HuH-7 (cell line): ENCODE measurements around the gene IL10RA.
"Not testable (repeated sequence)": the region's sequence is repeated elsewhere in the genome, so short reads cannot be mapped to it uniquely, and the experiment has no call there.

Source experiments
- DNase-seq: peaks from one replicate; pipeline ENCODE4 v3.0.0; 2011; ENCODE audit warnings: low spot score

Gene IL10RA

GRCh38 chr11:117962826-117963225, 23.4 kb upstream of the IL10RA start:
- DNase-seq = no peak

DNA sequence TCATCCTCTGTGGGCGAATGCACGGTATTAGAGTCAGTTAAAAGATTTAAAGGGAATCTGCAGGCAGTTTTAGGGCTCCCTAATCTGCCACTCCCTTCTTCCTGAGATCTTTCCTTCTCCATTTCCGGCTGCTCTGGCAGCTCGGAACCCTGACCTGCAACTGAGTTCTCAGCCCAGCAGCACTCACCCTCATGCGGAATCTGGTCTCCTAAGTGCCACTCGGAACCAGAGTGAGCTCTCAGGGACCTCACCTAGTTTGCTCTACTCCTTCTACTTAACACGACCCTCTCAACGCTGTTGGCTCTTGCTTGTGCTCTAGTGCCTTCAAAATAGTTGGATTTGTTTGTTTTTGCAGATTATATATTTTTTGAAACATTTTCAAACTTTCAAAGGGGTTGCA, 19.3 kb upstream of the IL10RA start:
- no peak for DNase-seq

GRCh38 chr11:117969160-117969991, 16.8 kb upstream of the IL10RA start:
- DNase-seq = no peak

- DNase-seq = no peak
These were observed 15.7 kb upstream of the IL10RA start for GRCh38 chr11:117970400-117971024.

GRCh38 chr11:117972044-117972443, 14.2 kb upstream of the IL10RA start:
- no peak for DNase-seq

DNA sequence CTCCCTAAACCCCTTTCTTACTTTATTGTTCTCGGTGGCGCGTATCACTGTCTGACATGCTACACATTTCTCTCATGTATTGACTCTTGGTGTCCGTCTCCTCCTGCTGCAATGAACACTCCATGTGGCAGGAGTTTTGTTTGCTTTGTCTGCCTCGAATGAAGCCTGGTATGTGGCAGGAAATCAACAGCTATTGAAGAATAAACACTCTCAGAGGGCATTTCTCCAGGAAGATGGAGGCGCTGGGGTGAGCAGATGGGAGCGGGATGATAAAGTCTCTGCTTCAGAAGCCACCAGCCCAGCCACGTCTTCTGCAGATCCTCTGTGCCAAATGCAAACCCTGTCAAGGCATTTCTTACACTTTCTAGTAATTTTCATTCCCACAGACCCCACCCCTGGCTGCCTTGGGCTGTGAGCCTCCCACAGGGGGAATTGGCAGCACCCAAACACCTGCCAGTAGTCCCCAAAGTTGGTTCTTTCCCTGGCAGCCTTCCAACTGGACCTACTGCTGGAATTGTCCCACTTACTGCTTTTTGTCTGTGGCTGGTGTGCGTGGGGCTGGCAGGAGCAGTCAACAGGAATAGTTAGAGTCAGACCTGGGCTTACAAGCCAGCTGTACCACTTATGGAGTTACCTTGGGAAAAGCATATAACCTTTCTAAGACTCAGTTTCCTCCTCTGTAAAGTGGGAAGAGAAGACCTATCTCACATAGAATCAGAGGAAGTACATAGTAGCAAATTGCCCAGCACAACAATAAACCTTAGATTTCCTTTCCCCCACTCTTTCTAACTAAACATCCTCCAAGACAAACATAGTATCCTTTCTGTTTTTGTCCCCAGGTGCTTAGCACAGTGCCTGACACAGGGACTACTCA, 13.3 kb upstream of the IL10RA start:
- DNase-seq = no peak

GRCh38 chr11:117973503-117973860, 12.7 kb upstream of the IL10RA start:
- DNase-seq = no peak

DNA sequence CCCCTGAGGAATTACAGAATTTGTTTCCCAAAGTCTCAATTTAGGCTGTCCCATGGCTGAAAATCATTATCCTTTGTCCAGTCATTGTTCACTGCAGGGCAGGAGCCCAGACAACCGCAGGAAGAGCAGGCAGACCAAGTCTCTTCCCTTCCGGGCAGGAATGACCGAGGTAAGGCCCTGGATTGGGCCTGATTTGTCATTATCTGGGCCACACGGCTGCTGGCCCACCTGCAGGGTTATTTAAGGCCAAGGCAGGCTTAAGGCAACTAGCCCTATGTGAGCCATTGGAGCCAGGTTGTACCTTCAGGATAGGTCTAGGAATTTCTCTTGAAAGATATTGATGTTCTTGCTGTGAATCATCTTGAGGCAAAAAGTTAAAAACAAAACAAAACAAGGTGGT, 9.7 kb upstream of the IL10RA start:
- no peak for DNase-seq

DNA sequence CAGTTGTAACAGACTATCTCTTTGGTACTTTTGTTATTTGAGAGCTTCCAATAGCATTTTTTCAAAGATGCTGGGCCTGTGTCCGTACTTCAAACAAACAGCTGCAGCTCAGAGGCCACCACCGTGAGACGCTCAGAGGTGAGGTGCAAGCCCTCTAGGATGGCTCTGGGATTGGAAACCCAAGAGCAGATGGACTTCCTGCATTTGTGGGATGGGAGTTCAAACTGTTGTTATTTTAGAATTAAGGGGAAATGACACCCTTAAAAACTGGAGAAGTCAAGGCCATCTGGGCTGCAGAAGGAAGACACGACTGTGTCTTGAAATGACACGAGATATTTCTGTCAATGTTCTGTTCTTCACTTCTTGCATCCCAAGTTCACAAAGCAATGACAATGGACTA, 9.2 kb upstream of the IL10RA start:
- no peak for DNase-seq

DNA sequence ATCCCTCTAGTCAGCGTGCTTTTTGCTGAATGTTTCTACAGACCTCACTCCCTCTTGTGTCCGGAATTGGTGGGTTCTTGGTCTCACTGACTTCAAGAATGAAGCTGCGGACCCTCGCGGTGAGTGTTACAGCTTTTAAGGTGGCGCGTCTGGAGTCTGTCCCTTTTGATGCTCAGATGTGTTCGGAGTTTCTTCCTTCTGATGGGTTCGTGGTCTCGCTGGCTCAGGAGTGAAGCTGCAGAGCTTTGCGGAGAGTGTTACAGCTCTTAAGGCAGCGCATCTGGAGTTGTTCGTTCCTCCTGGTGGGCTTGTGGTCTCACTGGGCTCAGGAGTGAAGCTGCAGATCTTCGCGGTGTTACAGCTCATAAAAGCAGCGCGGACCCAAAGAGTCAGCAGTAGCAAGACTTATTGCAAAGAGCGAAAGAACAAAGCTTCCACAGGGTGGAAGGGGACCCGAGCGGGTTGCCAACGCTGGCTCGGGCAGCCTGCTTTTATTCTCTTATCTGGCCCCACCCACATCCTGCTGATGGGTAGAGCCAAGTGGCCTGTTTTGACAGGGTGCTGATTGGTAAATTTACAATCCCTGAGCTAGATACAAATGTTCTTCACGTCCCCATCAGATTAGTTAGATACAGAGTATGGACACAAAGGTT, 8.5 kb upstream of the IL10RA start:
- not testable (repeated sequence) for DNase-seq

DNA sequence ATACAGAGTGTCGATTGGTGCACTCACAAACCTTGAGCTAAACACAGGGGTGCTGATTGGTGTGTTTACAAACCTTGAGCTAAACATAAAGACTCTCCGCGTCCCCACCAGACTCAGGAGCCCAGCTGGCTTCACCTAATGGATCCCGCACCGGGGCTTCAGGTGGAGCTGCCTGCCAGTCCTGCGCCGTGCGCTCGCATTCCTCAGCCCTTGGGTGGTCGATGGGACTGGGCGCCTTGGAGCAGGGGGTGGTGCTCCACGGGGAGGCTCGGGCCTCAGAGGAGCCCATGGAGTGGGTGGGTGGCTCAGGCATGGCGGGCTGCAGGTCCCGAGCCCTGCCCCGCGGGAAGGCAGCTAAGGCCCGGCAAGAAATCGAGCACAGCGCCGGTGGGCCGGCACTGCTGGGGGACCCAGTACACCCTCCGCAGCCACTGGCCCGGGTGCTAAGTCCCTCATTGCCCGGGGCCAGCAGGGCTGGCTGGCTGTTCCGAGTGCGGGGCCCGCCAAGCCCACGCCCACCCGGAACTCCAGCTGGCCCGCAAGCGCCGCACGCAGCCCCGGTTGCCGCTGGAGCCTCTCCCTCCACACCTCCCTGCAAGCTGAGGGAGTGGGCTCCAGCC, 7.8 kb upstream of the IL10RA start:
- DNase-seq = not testable (repeated sequence)

DNA sequence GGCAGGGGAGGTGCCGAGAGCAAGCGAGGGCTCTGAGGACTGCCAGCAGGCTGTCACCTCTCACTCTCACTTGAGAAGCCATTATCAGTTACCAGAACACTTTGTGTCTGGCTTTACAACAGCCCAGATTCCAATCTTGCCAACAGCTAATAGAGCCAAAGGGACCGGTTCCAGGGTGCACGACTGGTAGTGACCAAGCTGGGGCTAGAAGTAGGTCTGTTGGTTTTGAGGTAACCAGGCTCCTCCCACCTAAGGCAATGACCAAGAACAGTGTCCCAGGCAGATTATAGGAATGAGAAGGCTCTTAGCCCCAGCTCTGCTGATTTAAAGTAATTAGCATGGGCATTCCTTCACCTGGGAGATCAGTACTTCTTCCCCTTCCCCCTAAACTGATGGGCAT, 7.2 kb upstream of the IL10RA start:
- DNase-seq = no peak

- no peak for DNase-seq
These were observed 6.5 kb upstream of the IL10RA start for GRCh38 chr11:117979481-117980211.

GRCh38 chr11:117980280-117980679, 5.9 kb upstream of the IL10RA start:
- no peak for DNase-seq

DNA sequence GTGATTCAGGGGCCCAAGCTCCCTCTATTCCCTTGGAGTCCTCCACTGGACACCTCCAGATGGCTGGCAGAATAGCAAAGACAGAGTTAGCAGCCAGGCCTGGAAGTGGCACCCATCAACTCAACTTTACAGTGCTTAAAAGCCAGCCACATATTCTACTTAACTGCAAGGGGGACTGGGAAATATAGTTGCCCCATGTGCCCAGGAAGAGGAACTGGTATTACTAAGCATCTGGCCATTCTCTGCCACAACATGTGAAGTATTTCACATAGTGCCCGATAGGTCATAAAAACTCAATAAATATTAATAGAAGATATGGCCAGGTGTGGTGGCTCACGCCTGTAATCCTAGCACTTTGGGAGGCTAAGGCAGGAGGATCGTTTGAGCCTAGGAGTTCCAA, 5.5 kb upstream of the IL10RA start:
- no peak for DNase-seq

DNA sequence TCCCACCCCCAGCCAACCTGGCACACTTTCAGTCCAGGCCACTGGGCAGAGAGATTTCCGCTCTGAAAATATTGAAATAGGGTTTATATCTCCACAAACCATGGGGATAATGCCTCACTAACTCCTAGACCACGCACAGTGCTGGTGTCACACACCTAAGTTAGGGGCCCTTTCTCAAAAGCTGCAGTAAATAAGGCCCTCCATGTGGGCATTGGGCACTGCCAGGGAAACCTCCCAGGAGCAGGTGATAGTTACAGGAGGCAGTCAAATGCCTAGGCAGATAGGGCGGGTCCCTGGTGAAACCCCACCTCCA, 3.1 kb upstream of the IL10RA start:
- DNase-seq = no peak

DNA sequence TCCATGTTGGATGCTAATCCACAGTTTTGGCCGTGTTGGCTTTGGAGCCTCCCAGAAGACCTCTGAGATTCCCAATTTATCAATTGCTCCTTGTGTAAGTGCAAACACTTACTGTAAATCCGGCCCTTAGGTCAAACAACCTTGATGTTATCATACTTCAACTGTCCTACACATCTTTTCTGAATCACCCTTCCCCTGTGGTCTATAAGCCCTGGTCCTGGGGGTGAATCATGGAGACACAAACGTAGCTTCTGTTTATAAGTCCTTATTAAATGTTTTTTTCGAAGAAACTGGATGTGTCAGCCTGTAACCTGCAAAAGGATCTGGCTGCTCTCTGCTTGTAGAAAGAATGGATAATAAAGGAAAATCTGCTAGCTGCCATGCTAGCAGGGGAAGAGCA, 1.7 kb upstream of the IL10RA start:
- DNase-seq = no peak

DNA sequence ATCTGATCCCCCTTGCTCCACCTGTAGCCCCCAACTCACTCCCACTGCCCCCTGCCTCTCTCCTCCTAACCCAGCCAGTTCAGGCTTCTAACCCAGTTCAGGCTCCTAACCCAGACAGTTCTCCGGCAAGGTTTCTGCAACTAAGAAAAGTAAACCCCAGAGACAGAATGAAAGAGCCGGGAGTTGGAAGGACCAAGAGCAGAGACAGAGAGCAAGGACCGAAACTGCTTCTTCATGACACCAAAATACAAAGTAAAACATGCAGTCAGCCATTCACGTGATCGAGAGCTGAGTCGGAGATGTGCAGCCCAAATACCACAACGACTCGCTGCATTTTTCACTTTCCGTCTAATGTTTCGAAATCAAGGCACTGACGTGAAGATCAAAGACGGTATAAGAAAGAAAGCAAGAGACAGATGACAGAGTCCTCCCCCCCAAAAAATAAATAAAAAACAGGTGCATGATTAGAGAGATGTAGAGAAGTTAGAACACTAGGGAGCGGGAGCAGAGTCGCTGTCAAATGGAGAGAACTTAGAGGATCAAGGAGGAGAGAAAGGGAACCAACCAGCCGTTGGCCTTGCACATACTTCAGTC, 884 bp downstream of the IL10RA start:
- no peak for DNase-seq

- no peak for DNase-seq
These were observed 3.3 kb downstream of the IL10RA start for GRCh38 chr11:117989351-117990102.

DNA sequence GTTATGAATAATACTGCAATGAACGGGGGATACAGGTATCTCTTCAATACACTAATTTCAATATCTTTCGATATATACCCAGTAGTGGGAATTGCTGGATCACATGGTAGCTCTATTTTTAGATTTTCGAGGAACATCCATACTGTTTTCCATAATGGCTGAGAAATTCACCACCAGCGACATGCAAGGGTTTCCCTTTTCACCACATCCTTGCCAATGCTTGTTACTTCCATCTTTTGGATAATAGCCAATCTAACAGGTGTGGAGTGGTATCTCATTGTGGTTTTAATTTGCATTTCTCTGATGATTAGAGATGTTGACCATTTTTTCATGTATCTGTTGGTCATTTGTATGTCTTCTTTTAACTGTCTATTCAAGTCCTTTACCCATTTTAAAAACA, 5.9 kb downstream of the IL10RA start:
- DNase-seq = no peak
